ENCODE measurements around the gene HOXB8. TPM values are rescaled to one million over a fixed set of nuclear protein-coding genes. Genes with fewer than 3 reads are reported as not detected.

The HOXB8 gene
- total and polyA plus RNA-seq, 10 of the 15 experiments (the other 5 are each of a cell fraction or from before 2014, with no cell fraction given) = 0.21 TPM; not detected in 9

DNA sequence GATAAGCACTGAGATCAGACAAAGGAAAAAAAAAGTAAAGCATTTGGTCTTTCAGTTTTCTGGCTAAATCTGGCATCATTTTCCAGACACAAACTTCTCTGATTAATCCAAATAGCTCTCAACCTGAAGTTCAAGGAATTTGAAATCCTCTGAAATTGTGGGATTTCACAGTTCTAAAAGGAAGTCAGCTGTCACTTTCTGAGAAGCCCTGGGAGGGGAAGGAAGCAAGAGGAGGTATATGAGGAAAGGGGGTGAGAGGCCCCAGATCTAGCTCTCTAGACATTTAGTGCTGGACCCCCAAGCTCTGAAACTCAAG, 28.6 kb upstream of the HOXB8 start:
- H2AFZ ChIP-seq (ENCODE audit: control insufficient read depth, low read depth, low read length) = no peak overlapping the region
- no peak for ATAC-seq
- intact Hi-C loops (cut with micrococcal nuclease; ENCODE audit: unreplicated experiment) = no loop called here
- DNase-seq (ENCODE audit: low read depth, low spot score) = no peak
- CTCF ChIA-PET = no interaction called here
- no peak overlapping the region for H3K9ac ChIP-seq (ENCODE audit: control insufficient read depth, insufficient read depth, low read length)
- H3K27ac ChIP-seq (ENCODE audit: control insufficient read depth, insufficient read depth) = no peak overlapping the region
- H3K4me3 ChIP-seq = no peak overlapping the region
- in situ Hi-C loops (cut with MboI) = no loop called here
- no peak for FAIRE-seq
- no TSS peak for BruUV-seq (replicated peaks)
- no peak overlapping the region for H3K4me2 ChIP-seq (ENCODE audit: control insufficient read depth, insufficient read depth)
- H3K4me1 ChIP-seq (ENCODE audit: control insufficient read depth, insufficient read depth, low read length) = peaks cover 7% of the 10 kb centered on the region
- no peaks in the 10 kb centered on the region for H4K20me1 ChIP-seq (ENCODE audit: control insufficient read depth, insufficient read depth)
- POLR2A ChIA-PET = no interaction called here
- peaks cover 9 to 19% of the 10 kb centered on the region in 2 experiments for H3K27me3 ChIP-seq (replicated peaks in 1 of 2; ENCODE audit: control insufficient read depth in 2 of 2, insufficient read depth in 2 of 2, low read length in 1 of 2)
- RAD21 ChIA-PET (ENCODE audit: unreplicated experiment) = no interaction called here
- H3K36me3 ChIP-seq (ENCODE audit: control insufficient read depth in 2 of 2, insufficient read depth in 2 of 2, low read length in 1 of 2) = no peaks in the 10 kb centered on the region
- H3K9me3 ChIP-seq (replicated peaks; ENCODE audit: control insufficient read depth, insufficient read depth, low read length) = no peaks in the 10 kb centered on the region
- TF ChIP-seq, protein P1, sequence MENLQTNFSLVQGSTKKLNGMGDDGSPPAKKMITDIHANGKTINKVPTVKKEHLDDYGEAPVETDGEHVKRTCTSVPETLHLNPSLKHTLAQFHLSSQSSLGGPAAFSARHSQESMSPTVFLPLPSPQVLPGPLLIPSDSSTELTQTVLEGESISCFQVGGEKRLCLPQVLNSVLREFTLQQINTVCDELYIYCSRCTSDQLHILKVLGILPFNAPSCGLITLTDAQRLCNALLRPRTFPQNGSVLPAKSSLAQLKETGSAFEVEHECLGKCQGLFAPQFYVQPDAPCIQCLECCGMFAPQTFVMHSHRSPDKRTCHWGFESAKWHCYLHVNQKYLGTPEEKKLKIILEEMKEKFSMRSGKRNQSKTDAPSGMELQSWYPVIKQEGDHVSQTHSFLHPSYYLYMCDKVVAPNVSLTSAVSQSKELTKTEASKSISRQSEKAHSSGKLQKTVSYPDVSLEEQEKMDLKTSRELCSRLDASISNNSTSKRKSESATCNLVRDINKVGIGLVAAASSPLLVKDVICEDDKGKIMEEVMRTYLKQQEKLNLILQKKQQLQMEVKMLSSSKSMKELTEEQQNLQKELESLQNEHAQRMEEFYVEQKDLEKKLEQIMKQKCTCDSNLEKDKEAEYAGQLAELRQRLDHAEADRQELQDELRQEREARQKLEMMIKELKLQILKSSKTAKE (IDR thresholded peaks at IDR 0.05; ENCODE audit: low read depth, poor library complexity, severe bottlenecking) = no peak
- TF ChIP-seq STAT3 (IDR thresholded peaks at IDR 0.05; ENCODE audit: low read depth, low read length) (no peak), PBX3 (IDR thresholded peaks at IDR 0.05; ENCODE audit: insufficient replicate concordance, low read depth, low read length) (no peak), HDAC6 (IDR thresholded peaks at IDR 0.05; ENCODE audit: unreplicated experiment) (no peak), ZNF207 (IDR thresholded peaks at IDR 0.05; ENCODE audit: borderline replicate concordance) (no peak), CUX1 (IDR thresholded peaks at IDR 0.05; ENCODE audit: insufficient replicate concordance, low read depth, low read length) (no peak), SPI1 (IDR thresholded peaks at IDR 0.05; ENCODE audit: borderline replicate concordance, insufficient read depth, low read depth, low read length) (no peak), PAX5 (IDR thresholded peaks at IDR 0.05; ENCODE audit: borderline replicate concordance, low read depth, low read length) (no peak), BCL3 (IDR thresholded peaks at IDR 0.05; ENCODE audit: borderline replicate concordance, insufficient read depth, low read depth, low read length, poor library complexity, severe bottlenecking) (no peak), NFYA (IDR thresholded peaks at IDR 0.05; ENCODE audit: borderline replicate concordance, low read depth, low read length) (no peak)
- TF ChIP-seq, protein P2, sequence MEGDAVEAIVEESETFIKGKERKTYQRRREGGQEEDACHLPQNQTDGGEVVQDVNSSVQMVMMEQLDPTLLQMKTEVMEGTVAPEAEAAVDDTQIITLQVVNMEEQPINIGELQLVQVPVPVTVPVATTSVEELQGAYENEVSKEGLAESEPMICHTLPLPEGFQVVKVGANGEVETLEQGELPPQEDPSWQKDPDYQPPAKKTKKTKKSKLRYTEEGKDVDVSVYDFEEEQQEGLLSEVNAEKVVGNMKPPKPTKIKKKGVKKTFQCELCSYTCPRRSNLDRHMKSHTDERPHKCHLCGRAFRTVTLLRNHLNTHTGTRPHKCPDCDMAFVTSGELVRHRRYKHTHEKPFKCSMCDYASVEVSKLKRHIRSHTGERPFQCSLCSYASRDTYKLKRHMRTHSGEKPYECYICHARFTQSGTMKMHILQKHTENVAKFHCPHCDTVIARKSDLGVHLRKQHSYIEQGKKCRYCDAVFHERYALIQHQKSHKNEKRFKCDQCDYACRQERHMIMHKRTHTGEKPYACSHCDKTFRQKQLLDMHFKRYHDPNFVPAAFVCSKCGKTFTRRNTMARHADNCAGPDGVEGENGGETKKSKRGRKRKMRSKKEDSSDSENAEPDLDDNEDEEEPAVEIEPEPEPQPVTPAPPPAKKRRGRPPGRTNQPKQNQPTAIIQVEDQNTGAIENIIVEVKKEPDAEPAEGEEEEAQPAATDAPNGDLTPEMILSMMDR (IDR thresholded peaks at IDR 0.05 in 2 of 3, conservative IDR thresholded peaks at IDR 0.05 in 1 of 3; ENCODE audit: control insufficient read depth in 2 of 3, extremely low read depth in 1 of 3, insufficient read depth in 1 of 3, low read depth in 3 of 3, low read length in 3 of 3) = no peak
- SMC1A ChIA-PET (ENCODE audit: uncharacterized antibody, unreplicated experiment) = no interaction called here
- no peaks in the 10 kb centered on the region for H3K79me2 ChIP-seq (ENCODE audit: control insufficient read depth, insufficient read depth, low read length)
